NCI-H2171 treated with DMSO at 0.1 percent for 48 hours (cell line): Measurements from ENCODE around the gene ARHGEF28.

Experiments used
- DNase-seq: peaks from one replicate; lab custom pipeline; 2025; lab: John Stamatoyannopoulos, UW

Gene ARHGEF28, protein sequence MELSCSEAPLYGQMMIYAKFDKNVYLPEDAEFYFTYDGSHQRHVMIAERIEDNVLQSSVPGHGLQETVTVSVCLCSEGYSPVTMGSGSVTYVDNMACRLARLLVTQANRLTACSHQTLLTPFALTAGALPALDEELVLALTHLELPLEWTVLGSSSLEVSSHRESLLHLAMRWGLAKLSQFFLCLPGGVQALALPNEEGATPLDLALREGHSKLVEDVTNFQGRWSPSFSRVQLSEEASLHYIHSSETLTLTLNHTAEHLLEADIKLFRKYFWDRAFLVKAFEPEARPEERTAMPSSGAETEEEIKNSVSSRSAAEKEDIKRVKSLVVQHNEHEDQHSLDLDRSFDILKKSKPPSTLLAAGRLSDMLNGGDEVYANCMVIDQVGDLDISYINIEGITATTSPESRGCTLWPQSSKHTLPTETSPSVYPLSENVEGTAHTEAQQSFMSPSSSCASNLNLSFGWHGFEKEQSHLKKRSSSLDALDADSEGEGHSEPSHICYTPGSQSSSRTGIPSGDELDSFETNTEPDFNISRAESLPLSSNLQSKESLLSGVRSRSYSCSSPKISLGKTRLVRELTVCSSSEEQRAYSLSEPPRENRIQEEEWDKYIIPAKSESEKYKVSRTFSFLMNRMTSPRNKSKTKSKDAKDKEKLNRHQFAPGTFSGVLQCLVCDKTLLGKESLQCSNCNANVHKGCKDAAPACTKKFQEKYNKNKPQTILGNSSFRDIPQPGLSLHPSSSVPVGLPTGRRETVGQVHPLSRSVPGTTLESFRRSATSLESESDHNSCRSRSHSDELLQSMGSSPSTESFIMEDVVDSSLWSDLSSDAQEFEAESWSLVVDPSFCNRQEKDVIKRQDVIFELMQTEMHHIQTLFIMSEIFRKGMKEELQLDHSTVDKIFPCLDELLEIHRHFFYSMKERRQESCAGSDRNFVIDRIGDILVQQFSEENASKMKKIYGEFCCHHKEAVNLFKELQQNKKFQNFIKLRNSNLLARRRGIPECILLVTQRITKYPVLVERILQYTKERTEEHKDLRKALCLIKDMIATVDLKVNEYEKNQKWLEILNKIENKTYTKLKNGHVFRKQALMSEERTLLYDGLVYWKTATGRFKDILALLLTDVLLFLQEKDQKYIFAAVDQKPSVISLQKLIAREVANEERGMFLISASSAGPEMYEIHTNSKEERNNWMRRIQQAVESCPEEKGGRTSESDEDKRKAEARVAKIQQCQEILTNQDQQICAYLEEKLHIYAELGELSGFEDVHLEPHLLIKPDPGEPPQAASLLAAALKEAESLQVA (N-terminal part only)

DNA sequence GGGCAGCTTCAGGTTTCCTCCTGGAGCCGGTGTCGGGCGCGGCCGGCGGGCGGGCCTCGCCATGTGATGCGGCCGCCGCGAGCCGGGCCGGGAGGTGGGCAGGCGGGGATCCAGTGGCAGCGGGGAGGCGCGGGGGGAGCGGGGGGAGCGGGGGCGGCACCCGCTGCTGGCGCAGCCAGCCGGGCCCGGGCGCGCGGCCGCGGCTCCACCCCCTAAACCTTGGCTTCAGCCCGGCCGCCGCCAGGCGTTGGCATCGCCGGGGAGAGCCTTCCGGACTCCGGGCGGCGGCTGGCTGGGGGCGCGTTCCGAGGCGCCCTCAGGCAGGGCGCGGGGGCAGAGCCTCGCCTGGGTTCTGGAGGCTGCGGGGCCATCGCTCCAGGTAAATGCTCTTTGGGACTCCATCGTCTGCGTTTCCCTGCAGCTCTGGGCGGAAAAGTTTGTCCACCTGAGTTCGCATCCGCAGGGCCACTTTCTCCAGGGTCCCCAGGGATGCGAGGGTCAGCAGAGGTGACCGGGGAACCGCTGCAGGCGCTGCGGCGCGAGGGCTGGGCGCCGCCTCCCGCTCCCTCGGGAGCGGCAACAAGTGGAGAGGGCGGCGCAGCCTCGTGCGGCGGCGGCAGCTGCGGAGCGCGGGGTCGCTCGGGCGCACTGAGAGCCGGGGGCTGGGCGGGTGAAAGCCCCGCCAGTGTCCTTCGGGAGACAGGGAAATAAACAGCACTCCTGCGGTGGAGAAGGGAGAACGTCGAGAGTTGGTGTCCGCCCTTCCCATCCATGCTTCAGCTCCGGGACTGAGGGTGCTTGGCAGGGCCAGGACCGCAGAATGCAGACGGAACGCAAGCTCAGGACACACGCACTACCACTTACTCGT lies at the start of gene ARHGEF28:
Gene ARHGEF28 (plus strand): TSS at position 253 of the 868 bp plus-strand sequence. CDS start 58,656 bp downstream, outside the sequence.
- DNase-seq, result peak; percentile 50

DNA sequence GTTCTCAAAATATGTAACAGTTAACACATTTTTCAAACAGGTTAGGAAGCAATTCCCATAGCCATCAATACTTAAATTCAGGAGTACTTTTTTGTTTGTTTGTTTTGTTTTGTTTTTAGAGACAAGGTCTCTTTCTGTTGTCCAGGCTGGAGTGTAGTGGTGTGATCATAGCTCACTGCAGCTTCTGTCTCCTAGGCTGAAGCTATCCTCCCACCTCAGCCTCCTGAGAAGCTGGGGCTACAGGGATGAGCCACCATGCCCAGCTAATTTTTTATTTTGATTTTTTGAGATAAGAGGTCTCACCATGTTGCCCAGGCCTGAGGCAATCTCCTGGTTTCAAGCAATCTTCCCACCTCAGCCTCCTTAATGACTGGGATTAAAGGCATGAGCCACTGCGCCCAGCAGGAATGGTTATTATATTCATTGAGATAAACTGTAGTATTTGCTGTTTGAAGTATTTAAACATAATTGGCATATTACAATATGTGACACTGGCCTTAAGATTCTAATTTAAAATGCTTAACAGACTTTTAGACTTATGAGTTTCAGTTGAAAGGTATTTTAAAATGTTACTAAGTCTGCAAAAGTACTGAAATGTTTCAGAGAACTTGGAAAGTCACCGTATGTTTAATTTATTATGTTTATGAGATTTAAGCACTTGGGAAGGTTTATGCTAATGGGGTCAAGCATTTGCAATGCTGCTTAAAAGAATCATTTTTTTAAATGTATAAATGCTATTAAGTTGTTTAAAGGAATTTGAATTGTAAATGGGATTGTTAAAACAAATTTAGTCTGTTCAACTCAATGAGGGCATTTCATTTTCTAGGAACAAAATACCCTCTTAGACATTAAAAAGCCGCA lies 43.5 kb upstream of the ARHGEF28 start:
- no peak for DNase-seq

DNA sequence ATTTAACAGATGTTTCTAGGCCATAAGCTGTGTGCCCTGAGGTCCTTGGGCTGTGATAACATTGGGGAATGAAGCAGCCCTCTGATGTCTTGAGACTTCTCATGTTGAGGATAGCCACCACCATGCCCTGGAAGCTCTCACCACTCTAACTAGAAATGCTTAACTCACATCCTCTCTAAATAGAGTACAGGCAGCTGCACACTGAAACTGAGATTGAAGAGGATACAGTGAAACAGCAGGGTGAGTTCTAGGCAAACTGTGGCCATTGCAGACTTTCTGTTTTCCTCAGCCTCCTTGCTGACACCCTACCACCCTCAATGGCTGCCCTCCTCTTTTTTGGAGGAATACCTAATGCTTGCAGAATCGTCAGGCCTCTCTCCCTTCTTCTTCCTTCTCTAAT lies 38.1 kb upstream of the ARHGEF28 start:
- DNase-seq, result no peak

DNA sequence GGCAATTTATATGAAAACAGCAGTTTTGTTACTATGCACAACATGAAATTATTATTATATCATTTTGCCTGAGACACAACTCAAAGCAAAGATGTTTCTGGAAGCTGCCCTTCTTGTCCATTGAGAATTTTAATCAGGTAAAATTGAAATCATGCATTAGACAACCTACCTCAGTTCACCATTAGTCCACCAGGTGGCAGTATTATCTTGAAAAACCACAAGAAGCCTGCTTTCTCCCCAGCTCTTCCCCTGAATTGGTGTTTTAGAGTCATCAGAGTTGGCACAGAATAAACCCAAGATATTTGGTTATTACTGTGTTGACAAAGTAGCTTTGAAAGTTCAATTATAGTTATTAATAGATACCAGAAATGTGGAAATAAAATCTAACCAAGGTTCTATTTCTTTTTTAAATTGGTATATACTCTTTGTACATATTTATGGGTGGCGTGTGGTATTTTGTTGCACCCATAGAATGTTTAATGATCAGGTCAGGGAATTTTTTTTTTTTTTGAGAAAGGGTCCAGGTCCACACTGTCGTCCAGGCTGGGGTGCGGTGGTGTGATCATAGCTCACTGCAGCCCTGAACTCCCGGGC lies 34.8 kb upstream of the ARHGEF28 start:
- peak; percentile 64 for DNase-seq

DNA sequence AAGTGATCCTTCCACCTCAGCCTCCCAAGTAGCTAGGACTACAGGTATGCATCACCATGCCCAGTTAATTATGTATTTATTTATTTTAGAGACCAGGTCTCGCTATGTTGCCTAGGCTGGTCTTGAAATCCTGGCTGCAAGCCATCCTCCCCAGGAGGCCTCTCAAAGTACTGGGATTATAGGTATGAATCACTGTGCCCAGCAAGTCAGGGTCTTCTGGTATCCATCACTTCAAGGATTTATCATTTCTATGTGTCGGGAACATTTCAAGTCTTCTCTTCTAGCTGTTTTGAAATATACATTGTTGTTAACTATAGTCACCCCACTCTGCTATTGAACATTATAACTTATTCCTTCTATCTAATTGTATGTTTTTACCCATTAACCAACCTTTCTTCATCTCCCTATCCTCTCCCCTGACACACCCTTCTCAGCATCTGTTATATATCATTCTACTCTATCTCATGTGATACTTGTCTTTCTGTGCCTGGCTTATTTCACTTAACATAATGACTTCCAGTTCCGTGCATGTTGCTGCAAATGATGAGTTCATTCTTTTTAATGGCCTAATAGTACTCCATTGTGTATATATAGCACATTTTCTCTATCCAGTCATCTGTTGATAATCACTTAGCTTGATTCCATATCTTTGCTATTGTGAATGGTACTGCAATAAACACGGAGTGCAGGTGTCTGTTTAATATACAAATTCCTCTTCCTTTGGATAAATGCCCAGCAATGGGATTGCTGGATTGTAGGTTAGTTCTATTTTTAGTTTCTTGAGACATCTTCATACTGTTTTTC lies 34.1 kb upstream of the ARHGEF28 start:
- DNase-seq, result no peak

DNA sequence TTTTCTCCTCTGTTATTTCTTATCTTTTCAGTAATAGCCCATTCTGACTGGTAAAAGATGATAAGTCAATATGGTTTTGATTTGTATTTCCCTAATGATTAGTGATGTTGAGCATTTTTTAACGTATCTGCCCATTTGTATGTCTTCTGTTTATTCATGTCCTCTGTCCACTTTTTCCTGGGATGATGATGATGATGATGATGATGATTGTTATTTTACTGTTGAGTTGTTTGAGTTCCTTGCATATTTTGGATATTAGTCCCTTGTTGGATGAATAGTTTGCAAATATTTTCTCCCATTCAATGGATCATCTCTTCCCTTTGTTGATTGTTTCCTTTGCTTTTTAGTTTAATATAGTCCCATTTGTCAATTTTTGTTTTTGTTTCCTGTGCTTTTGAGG lies 33.4 kb upstream of the ARHGEF28 start:
- DNase-seq, result no peak

DNA sequence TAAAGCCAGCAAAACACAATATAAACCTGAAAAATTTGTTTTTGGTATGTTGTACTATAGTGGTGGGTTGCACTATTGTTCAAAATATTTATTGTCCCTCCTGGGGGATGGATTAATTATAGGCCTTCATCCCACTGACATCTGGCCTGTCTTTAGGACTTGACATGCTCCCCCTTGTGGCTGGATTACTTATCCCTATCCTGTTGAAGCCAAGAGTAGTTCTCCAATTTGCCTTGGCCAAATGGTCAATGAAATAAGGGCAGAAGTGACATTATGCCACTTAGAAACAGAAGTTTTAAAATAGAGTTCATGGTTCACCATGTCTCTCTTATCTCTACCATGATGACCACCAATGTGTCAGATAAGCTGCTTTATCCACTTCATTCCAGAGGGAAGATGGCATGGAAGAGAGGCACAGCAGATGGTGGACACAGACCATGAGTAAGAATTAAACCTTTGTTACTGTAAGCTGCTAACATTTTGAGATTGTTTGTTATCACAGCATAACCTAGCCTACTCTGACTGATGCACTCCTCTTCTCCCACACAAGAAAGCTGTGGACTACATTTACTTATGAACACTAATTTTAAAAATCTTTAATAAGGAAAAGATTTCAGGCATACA lies 29.2 kb upstream of the ARHGEF28 start:
- peak; percentile 10 for DNase-seq

DNA sequence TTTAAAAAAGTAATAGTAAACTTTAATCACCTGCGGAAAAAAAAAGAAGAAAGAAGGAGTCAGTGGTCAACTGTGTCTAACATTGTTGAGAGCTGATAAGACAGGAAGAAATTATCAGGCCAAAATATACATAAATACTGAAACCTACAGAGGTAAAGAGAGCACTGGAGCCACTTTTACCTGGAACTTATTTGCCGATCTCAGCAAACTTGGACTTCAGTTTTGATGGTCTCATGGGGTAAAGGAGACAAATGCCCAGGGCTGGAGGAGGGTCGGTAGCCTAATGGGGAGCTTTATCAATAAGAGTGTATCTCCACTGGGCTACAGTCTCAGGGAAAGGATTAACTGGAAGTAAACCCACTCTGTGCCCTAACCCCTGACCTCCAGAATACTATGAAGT lies 26.6 kb upstream of the ARHGEF28 start:
- DNase-seq, result no peak

DNA sequence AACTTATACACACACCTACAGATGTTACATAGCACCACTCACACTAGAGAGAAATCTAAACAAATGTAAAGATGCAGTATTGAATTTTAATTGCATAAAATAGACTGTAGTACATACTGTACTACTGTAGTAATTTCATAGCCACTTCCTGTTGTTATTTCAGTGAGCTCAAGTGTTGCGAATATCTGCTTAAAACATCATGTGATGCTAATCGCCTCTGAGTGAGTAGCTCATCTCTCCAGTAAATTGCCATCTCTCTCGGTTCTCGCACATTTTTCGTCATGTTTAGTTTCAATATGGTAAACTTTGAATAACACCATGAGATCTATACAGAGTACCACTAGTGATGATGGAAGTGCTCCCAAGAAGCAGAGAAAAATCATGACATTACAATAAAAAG lies 22.0 kb upstream of the ARHGEF28 start:
- no peak for DNase-seq

DNA sequence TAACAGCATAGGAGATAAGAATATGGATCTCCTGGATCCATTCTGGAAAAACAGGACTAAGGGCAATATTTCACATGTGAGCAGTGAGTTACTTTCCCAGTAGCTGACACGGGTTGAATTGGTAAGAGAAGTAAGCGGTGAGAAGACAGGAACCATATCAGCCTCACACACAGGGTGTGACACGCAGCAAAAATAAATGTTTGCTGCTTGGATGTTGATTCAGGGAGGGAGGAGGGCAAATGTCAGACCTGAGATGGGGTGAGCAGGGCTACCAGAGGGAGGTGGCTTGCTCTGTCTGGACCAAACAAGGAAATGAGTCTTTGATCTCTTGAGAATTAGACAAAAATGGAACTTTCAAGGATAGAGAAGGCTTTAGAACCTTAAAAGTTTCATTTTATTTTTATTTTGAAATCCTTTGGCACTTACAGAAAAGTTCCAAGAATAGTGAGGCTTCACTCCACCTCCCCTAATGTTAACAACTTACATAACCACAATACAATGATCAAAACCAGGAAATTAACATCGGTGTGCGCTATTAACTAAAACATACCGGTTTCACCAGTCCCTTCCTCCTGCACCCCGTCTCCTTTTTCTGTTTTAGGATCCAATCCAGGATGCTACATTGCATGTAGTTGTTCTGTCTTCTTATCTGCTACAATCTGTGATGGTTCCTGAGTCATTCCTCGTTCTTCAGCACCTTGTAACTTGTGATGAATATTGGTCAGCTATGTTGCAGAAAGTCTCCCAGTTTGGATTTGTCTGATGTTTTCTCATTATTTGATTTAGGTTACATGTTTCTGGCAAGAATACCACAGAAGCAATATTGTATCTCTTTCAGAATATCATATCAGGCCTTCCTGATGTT lies 20.5 kb upstream of the ARHGEF28 start:
- no peak for DNase-seq

DNA sequence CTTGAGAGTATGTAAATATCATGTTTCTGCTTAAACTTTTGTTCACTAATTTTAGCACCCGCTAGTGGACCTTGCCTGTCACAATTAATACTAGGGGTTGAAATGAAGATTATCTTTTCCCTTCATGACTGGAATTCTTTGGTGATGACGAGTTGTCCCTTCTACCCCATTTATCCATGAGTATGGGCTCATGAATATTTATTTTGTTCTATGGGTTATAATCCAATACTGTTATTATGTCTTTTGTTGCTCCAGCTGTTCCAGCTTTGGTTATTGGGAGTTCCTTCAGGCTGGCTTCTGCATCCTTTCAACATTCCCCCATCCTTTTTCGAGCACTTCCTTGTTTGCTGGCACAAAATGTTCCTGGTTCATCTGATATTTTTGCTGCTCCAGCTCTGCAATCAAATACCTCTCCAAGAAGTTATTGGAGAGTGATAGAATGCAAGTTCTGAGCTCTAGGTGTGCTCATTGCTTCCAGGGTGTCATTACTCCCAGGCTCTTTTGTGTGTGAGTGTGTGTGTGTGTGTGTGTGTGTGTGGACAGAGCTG lies 19.7 kb upstream of the ARHGEF28 start:
- no peak for DNase-seq

DNA sequence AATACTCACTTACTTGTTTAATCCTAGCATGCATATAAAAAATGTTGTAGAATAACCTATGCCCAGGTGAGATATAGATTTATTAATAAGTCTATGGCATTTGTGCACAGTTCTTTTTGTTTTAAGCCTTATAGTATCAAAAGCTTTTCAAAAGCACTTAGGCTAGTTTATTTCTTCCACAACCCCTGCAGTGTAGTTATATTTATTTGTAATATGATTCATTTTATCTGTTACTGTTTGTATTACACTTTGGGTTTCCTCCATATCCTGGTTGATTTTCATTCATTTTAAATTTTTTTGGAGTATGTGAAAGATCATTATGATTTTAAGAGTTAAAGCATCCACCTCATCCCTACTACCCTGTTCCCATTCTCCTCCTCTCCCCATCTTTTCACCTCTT lies 18.8 kb upstream of the ARHGEF28 start:
- DNase-seq, result no peak

DNA sequence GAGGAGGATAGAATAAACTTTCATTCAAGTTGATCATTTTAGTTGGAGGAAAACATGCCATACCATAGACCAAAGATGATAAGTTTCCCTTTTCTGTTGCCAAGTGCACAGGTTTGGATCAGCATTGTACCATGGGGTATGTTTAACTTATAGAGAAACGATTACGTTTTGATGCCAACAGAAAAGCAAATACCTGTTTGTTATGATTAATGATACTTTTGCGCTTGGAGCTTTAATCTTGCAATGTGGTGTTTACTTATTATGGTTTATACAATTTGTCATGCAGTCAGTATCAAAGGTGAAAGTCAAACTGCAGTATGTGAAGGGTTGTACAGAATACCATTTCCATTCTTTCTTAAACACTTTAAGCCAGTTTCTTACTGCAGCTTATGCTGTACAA lies 13.2 kb upstream of the ARHGEF28 start:
- no peak for DNase-seq

DNA sequence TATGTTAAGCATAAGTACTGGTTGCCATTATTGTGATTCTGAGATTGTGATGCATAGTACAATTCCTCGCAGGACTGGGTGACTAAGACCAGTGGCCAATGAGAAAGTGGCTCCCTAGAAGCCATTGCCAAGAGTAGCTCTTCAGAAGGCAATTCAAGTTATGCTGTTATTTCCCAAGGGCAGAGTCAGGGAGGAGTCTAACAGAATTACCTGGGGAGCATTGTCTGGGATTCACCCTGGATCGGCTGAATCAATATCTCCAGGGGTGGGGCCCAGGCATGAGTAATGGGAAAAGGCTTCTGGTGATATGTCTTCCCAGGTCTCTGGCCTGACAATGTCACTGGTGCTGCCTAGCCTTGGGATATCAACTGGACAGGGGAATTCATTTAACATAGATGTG lies 10.9 kb upstream of the ARHGEF28 start:
- DNase-seq, result no peak

DNA sequence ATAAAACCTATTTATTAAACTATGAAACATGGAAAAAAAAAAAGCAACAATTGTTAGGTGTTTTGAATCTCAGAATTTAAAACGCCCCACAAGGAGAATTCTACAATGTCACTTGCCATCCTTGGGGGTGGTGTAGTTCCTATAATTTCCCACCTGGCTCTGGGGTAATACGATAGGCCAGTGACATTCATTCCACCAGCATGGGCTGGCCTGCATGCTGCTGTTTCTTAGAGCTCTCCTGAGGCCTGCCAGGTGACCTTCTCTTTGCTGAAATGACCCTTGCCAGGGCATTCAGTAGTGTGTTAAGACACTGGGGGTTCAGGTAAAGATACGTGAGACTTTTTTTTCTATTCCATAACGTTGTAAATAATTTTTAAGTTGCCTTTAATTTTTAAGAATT lies 10.0 kb upstream of the ARHGEF28 start:
- no peak for DNase-seq

DNA sequence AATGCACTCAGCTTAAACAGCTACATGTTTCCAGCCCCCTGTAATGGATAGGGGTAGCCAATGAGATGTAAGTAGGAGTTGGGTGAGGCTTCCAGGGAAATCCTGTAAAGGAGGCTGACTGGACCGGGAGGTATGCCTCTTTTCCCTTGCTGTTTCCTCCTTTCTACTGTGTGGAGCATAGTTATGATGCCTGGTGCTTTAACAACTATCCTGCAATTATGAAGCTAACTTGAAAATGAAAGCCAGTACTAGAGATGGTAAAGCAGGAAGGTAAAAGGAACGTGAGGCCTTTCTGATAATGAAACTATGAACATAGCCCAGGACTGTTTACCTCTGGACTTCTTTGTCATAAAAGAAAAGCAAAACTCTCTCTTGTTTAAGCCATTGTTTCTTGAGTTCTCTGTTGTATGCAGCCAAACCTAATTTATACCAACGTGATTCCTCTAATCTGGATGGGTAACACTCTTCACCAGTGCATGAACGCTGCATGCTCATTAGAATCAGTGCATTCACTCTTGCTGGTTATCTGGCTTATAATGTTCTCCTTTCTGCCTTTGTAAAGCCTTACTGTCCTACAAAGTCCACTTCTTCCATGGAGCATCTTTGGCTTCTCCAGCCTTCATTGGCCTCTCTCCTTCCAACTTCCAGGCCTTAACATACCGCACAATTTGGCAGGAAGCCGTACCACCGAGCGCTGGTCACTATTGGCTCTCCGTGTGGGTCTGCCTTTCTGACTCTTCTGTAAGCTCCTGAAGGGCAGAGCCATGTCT lies 8.3 kb upstream of the ARHGEF28 start:
- DNase-seq, result no peak
